ENCODE results near the gene DCX. TPM values are rescaled to one million over a fixed set of nuclear protein-coding genes. Genes with fewer than 3 reads are reported as not detected.

The DCX gene
- total RNA-seq, 2 donors from 2014 or later: not detected

GRCh38 chrX:111395149-111395548, 16.8 kb downstream of the DCX start:
- H3K4me1 Mint-ChIP-seq (ENCODE audit: low read depth): no peaks in the 10 kb centered on the region
- H3K9me3 Mint-ChIP-seq: no peaks in the 10 kb centered on the region
- no peak for DNase-seq
- ATAC-seq (replicated peaks in 1 of 2): no peak
- H3K4me3 Mint-ChIP-seq: no peak overlapping the region
- no peaks in the 10 kb centered on the region for H3K36me3 Mint-ChIP-seq (ENCODE audit: insufficient read depth in 2 of 2)
- H3K27me3 Mint-ChIP-seq (ENCODE audit: low read depth): peaks cover 7% of the 10 kb centered on the region
- no peak overlapping the region for H3K27ac Mint-ChIP-seq

GRCh38 chrX:111394569-111394968, 17.4 kb downstream of the DCX start:
- Mint-ChIP-seq H3K4me1 (ENCODE audit: low read depth) (no peaks in the 10 kb centered on the region), H3K27me3 (ENCODE audit: low read depth) (peaks cover 8% of the 10 kb centered on the region), H3K9me3 (no peaks in the 10 kb centered on the region), H3K4me3 (no peak overlapping the region), H3K36me3 (ENCODE audit: insufficient read depth in 2 of 2) (no peaks in the 10 kb centered on the region), H3K27ac (no peak overlapping the region)
- ATAC-seq (replicated peaks in 1 of 2) (no peak), DNase-seq (no peak)

GRCh38 chrX:111387470-111388070, 24.4 kb downstream of the DCX start:
- DNase-seq: no peak
- H3K4me3 Mint-ChIP-seq: no peak overlapping the region
- H3K27me3 Mint-ChIP-seq (ENCODE audit: low read depth): peaks cover 25% of the 10 kb centered on the region
- no peaks in the 10 kb centered on the region for H3K36me3 Mint-ChIP-seq (ENCODE audit: insufficient read depth in 2 of 2)
- H3K4me1 Mint-ChIP-seq (ENCODE audit: low read depth): no peaks in the 10 kb centered on the region
- no peak overlapping the region for H3K27ac Mint-ChIP-seq
- ATAC-seq (replicated peaks in 1 of 2): no peak
- H3K9me3 Mint-ChIP-seq: no peaks in the 10 kb centered on the region

GRCh38 chrX:111386615-111387233, 25.3 kb downstream of the DCX start:
- H3K4me1 Mint-ChIP-seq (ENCODE audit: low read depth): no peaks in the 10 kb centered on the region

GRCh38 chrX:111386077-111386476, 25.9 kb downstream of the DCX start:
- no peak for DNase-seq
- H3K4me3 Mint-ChIP-seq: no peak overlapping the region

More at GRCh38 chrX:111386615-111387233, 25.3 kb downstream of the DCX start:
- DNase-seq (no peak), ATAC-seq (replicated peaks in 1 of 2) (no peak)
- Mint-ChIP-seq H3K9me3 (no peaks in the 10 kb centered on the region), H3K27ac (no peak overlapping the region), H3K36me3 (ENCODE audit: insufficient read depth in 2 of 2) (no peaks in the 10 kb centered on the region), H3K27me3 (ENCODE audit: low read depth) (peaks cover 30% of the 10 kb centered on the region), H3K4me3 (no peak overlapping the region)

GRCh38 chrX:111382277-111382676, 29.7 kb downstream of the DCX start:
- Mint-ChIP-seq H3K36me3 (ENCODE audit: insufficient read depth in 2 of 2) (no peaks in the 10 kb centered on the region), H3K4me1 (ENCODE audit: low read depth) (no peaks in the 10 kb centered on the region), H3K27me3 (ENCODE audit: low read depth) (peaks cover 27% of the 10 kb centered on the region), H3K27ac (no peak overlapping the region), H3K4me3 (no peak overlapping the region), H3K9me3 (no peaks in the 10 kb centered on the region)
- ATAC-seq (replicated peaks in 1 of 2) (no peak), DNase-seq (no peak)

More at GRCh38 chrX:111386077-111386476, 25.9 kb downstream of the DCX start:
- ATAC-seq (replicated peaks in 1 of 2): no peak
- H3K4me1 Mint-ChIP-seq (ENCODE audit: low read depth): no peaks in the 10 kb centered on the region
- no peaks in the 10 kb centered on the region for H3K36me3 Mint-ChIP-seq (ENCODE audit: insufficient read depth in 2 of 2)
- peaks cover 24% of the 10 kb centered on the region for H3K27me3 Mint-ChIP-seq (ENCODE audit: low read depth)
- no peak overlapping the region for H3K27ac Mint-ChIP-seq
- no peaks in the 10 kb centered on the region for H3K9me3 Mint-ChIP-seq

- DNase-seq (no peak), ATAC-seq (replicated peaks in 1 of 2) (no peak)
- Mint-ChIP-seq H3K4me3 (no peak overlapping the region), H3K27ac (no peak overlapping the region), H3K27me3 (ENCODE audit: low read depth) (peaks cover 27% of the 10 kb centered on the region), H3K36me3 (ENCODE audit: insufficient read depth in 2 of 2) (no peaks in the 10 kb centered on the region), H3K4me1 (ENCODE audit: low read depth) (no peaks in the 10 kb centered on the region), H3K9me3 (peaks cover 0 to 2% of the 10 kb centered on the region in 2 donors)
Observed at GRCh38 chrX:111376897-111377578, 35.0 kb downstream of the DCX start.

GRCh38 chrX:111376486-111376885, 35.5 kb downstream of the DCX start:
- no peak for ATAC-seq (replicated peaks in 1 of 2)
- H3K4me1 Mint-ChIP-seq (ENCODE audit: low read depth): no peaks in the 10 kb centered on the region
- no peaks in the 10 kb centered on the region for H3K36me3 Mint-ChIP-seq (ENCODE audit: insufficient read depth in 2 of 2)
- peaks cover 28% of the 10 kb centered on the region for H3K27me3 Mint-ChIP-seq (ENCODE audit: low read depth)
- H3K9me3 Mint-ChIP-seq: peaks cover 0 to 2% of the 10 kb centered on the region in 2 donors
- no peak overlapping the region for H3K27ac Mint-ChIP-seq
- DNase-seq: no peak
- H3K4me3 Mint-ChIP-seq: no peak overlapping the region

- Mint-ChIP-seq H3K27me3 (ENCODE audit: low read depth) (peaks cover 33% of the 10 kb centered on the region), H3K36me3 (ENCODE audit: insufficient read depth in 2 of 2) (no peaks in the 10 kb centered on the region), H3K27ac (no peak overlapping the region), H3K9me3 (peaks cover 0 to 2% of the 10 kb centered on the region in 2 donors), H3K4me3 (no peak overlapping the region), H3K4me1 (ENCODE audit: low read depth) (no peaks in the 10 kb centered on the region)
- ATAC-seq (replicated peaks in 1 of 2): no peak
- no peak for DNase-seq
Observed at GRCh38 chrX:111375747-111376146, 36.2 kb downstream of the DCX start.

- peaks cover 0 to 2% of the 10 kb centered on the region in 2 donors for H3K9me3 Mint-ChIP-seq
- DNase-seq (no peak), ATAC-seq (replicated peaks in 1 of 2) (no peak)
- peaks cover 38% of the 10 kb centered on the region for H3K27me3 Mint-ChIP-seq (ENCODE audit: low read depth)
- no peak overlapping the region for H3K4me3 Mint-ChIP-seq
- no peak overlapping the region for H3K27ac Mint-ChIP-seq
- H3K4me1 Mint-ChIP-seq (ENCODE audit: low read depth): no peaks in the 10 kb centered on the region
- no peaks in the 10 kb centered on the region for H3K36me3 Mint-ChIP-seq (ENCODE audit: insufficient read depth in 2 of 2)
Observed at GRCh38 chrX:111372086-111372485, 39.9 kb downstream of the DCX start.

GRCh38 chrX:111365770-111366325, 46.1 kb downstream of the DCX start:
- DNase-seq: no peak
- Mint-ChIP-seq H3K4me3 (no peak overlapping the region), H3K27ac (no peak overlapping the region), H3K36me3 (ENCODE audit: insufficient read depth in 2 of 2) (no peaks in the 10 kb centered on the region), H3K9me3 (no peaks in the 10 kb centered on the region), H3K27me3 (ENCODE audit: low read depth) (peaks cover 30% of the 10 kb centered on the region), H3K4me1 (ENCODE audit: low read depth) (no peaks in the 10 kb centered on the region)
- ATAC-seq (replicated peaks in 1 of 2): no peak

- no peaks in the 10 kb centered on the region for H3K36me3 Mint-ChIP-seq (ENCODE audit: insufficient read depth in 2 of 2)
- no peaks in the 10 kb centered on the region for H3K9me3 Mint-ChIP-seq
- DNase-seq (no peak), ATAC-seq (replicated peaks in 1 of 2) (no peak)
- H3K27me3 Mint-ChIP-seq (ENCODE audit: low read depth): peaks cover 19% of the 10 kb centered on the region
- H3K27ac Mint-ChIP-seq: no peak overlapping the region
- H3K4me3 Mint-ChIP-seq: no peak overlapping the region
- H3K4me1 Mint-ChIP-seq (ENCODE audit: low read depth): no peaks in the 10 kb centered on the region
Observed at GRCh38 chrX:111363741-111364140, 48.3 kb downstream of the DCX start.

- H3K27ac Mint-ChIP-seq: no peak overlapping the region
- no peaks in the 10 kb centered on the region for H3K36me3 Mint-ChIP-seq (ENCODE audit: insufficient read depth in 2 of 2)
- DNase-seq (no peak), ATAC-seq (replicated peaks in 1 of 2) (no peak)
- peaks cover 26% of the 10 kb centered on the region for H3K27me3 Mint-ChIP-seq (ENCODE audit: low read depth)
- H3K4me1 Mint-ChIP-seq (ENCODE audit: low read depth): no peaks in the 10 kb centered on the region
- H3K9me3 Mint-ChIP-seq: no peaks in the 10 kb centered on the region
- H3K4me3 Mint-ChIP-seq: no peak overlapping the region
Observed at GRCh38 chrX:111361751-111362150, 50.2 kb downstream of the DCX start.

Measured in activated T-cell treated with anti-CD3 and anti-CD28 coated beads, Interleukin-2, amount 50 U/mL, for 72 hours (primary cell).